Choroid plexus epithelial cell (primary cell): Measurements from ENCODE around the gene SERINC2.

Source experiments
- DNase-seq: peaks from one replicate; pipeline ENCODE4 v3.0.0-alpha.2; 2010; ENCODE audit warnings: low read depth
- H3K4me3 ChIP-seq: 2 replicates; pipeline ENCODE4 v1.5.1; 2011; ENCODE audit warnings: low read depth, mild to moderate bottlenecking, control low read depth, low read length, moderate library complexity
- CTCF ChIP-seq: conservative IDR thresholded peaks from 2 replicates; pipeline ENCODE4 v1.5.1; 2011; ENCODE audit warnings: low read depth, mild to moderate bottlenecking, control low read depth, inconsistent platforms, low read length, moderate library complexity

The SERINC2 gene

GRCh38 chr1:31371121-31371959 is 41.7 kb upstream of the SERINC2 start:
- no peak for TF ChIP-seq CTCF
- H3K4me3 ChIP-seq = no peak overlapping the region
- DNase-seq = no peak

GRCh38 chr1:31372051-31372450 is 41.0 kb upstream of the SERINC2 start:
- no peak for TF ChIP-seq CTCF
- no peak overlapping the region for H3K4me3 ChIP-seq
- no peak for DNase-seq

- peak overlapping the region; percentile 60 for H3K4me3 ChIP-seq
- DNase-seq = no peak
- TF ChIP-seq CTCF = no peak
These were observed 40.3 kb upstream of the SERINC2 start for GRCh38 chr1:31372751-31373055.

- no peak for TF ChIP-seq CTCF
- peak; percentile 80 for DNase-seq
- peak within 1 kb of the TSS; percentile 60 for H3K4me3 ChIP-seq
These were observed 39.7 kb upstream of the SERINC2 start, which contains the start of gene FABP3 for GRCh38 chr1:31373056-31373896. Gene FABP3 (minus strand): TSS chr1:31373076. CDS start chr1:31373014, 62 bp downstream.

GRCh38 chr1:31373897-31374486 is 39.0 kb upstream of the SERINC2 start:
- DNase-seq = no peak
- TF ChIP-seq CTCF = no peak
- peak overlapping the region; percentile 60 for H3K4me3 ChIP-seq

- no peak for DNase-seq
- H3K4me3 ChIP-seq = no peak overlapping the region
- TF ChIP-seq CTCF = no peak
These were observed 38.4 kb upstream of the SERINC2 start for GRCh38 chr1:31374511-31375196.
